Skin epidermis (tissue), 12 donors: ENCODE results near the gene MYCT1.

Source experiments
- H3K27ac ChIP-seq, 21 experiments: fragments of 200-600 bp; sonication (generic) in 11 of 21; one replicate each; pipeline ENCODE4 v1.5.0; 2020; ENCODE audit warnings: mild to moderate bottlenecking in 3 of 21, inconsistent platforms in 2 of 21, moderate library complexity in 2 of 21
- H3K4me3 ChIP-seq, 7 experiments: fragments of 200-600 bp; sonication (generic) in 2 of 7; one replicate each; pipeline ENCODE4 v1.5.0; 2020; ENCODE audit warnings: inconsistent platforms in 2 of 7, mild to moderate bottlenecking in 2 of 7, moderate library complexity in 1 of 7

The MYCT1 gene

GRCh38 chr6:152716322-152716721, 18.6 kb downstream of the MYCT1 start:
- no peak overlapping the region for H3K4me3 ChIP-seq
- no peak overlapping the region for H3K27ac ChIP-seq

GRCh38 chr6:152720974-152721373, 23.3 kb downstream of the MYCT1 start:
- Histone ChIP-seq H3K27ac (no peak overlapping the region), H3K4me3 (no peak overlapping the region)

GRCh38 chr6:152721956-152722355, 24.3 kb downstream of the MYCT1 start:
- H3K27ac ChIP-seq, result no peak overlapping the region
- H3K4me3 ChIP-seq, result no peak overlapping the region

GRCh38 chr6:152723398-152723797, 25.7 kb downstream of the MYCT1 start:
- Histone ChIP-seq H3K27ac (no peak overlapping the region), H3K4me3 (no peak overlapping the region)

- Histone ChIP-seq H3K4me3 (no peak overlapping the region), H3K27ac (no peak overlapping the region)
These were observed 28.6 kb downstream of the MYCT1 start for GRCh38 chr6:152726313-152726712.

- Histone ChIP-seq H3K27ac (no peak overlapping the region), H3K4me3 (no peak overlapping the region)
These were observed 29.8 kb downstream of the MYCT1 start for GRCh38 chr6:152727507-152727906.

GRCh38 chr6:152734630-152735029, 36.9 kb downstream of the MYCT1 start:
- Histone ChIP-seq H3K27ac (no peak overlapping the region), H3K4me3 (no peak overlapping the region)

- Histone ChIP-seq H3K27ac (no peak overlapping the region), H3K4me3 (no peak overlapping the region)
These were observed 39.1 kb downstream of the MYCT1 start for GRCh38 chr6:152736687-152737273.

- Histone ChIP-seq H3K27ac (no peak overlapping the region), H3K4me3 (no peak overlapping the region)
These were observed 47.9 kb downstream of the MYCT1 start for GRCh38 chr6:152745509-152746171.

GRCh38 chr6:152746172-152746553, 48.5 kb downstream of the MYCT1 start:
- H3K27ac ChIP-seq, result no peak overlapping the region
- no peak overlapping the region for H3K4me3 ChIP-seq

GRCh38 chr6:152748843-152749242, 51.1 kb downstream of the MYCT1 start:
- Histone ChIP-seq H3K27ac (no peak overlapping the region), H3K4me3 (no peak overlapping the region)

GRCh38 chr6:152749336-152749735, 51.6 kb downstream of the MYCT1 start:
- H3K4me3 ChIP-seq, result no peak overlapping the region

GRCh38 chr6:152750694-152751093, 53.0 kb downstream of the MYCT1 start, which contains the start of gene VIP:
Gene VIP, plus strand, starts transcription at chr6:152750797. Its CDS starts 1,381 bp downstream, at chr6:152752178.
- Histone ChIP-seq H3K4me3 (no peak within 1 kb of the TSS), H3K27ac (no peak within 1 kb of the TSS)

More at GRCh38 chr6:152749336-152749735, 51.6 kb downstream of the MYCT1 start:
- H3K27ac ChIP-seq, result no peak overlapping the region

- H3K4me3 ChIP-seq, result no peak overlapping the region
These were observed 67.6 kb downstream of the MYCT1 start for GRCh38 chr6:152765331-152765730.

GRCh38 chr6:152769159-152769558, 71.5 kb downstream of the MYCT1 start:
- Histone ChIP-seq H3K4me3 (no peak overlapping the region), H3K27ac (no peak overlapping the region)

More at GRCh38 chr6:152765331-152765730, 67.6 kb downstream of the MYCT1 start:
- no peak overlapping the region for H3K27ac ChIP-seq

GRCh38 chr6:152769993-152770392, 72.3 kb downstream of the MYCT1 start:
- H3K4me3 ChIP-seq, result no peak overlapping the region

GRCh38 chr6:152771061-152771687, 73.5 kb downstream of the MYCT1 start:
- Histone ChIP-seq H3K4me3 (no peak overlapping the region), H3K27ac (no peak overlapping the region)

More at GRCh38 chr6:152769993-152770392, 72.3 kb downstream of the MYCT1 start:
- H3K27ac ChIP-seq, result no peak overlapping the region
